Measurements from ENCODE around the gene TMCC2.

TMCC2 gene

GRCh38 chr1:205291596-205291995 lies 63.9 kb downstream of the TMCC2 start:
- DNase-seq: no peak
- Histone ChIP-seq H3K27ac (ENCODE audit: low read length) (no peak overlapping the region), H3F3A (ENCODE audit: insufficient read depth, low read length) (peaks cover 20% of the 10 kb centered on the region), H3K9me3 (replicated peaks; ENCODE audit: insufficient read depth, low read length) (no peaks in the 10 kb centered on the region), H3K79me2 (ENCODE audit: low read length) (no peaks in the 10 kb centered on the region), H3K9me2 (replicated peaks; ENCODE audit: insufficient read depth, low read length) (no peaks in the 10 kb centered on the region), H4K20me1 (ENCODE audit: insufficient read depth, low read length) (no peaks in the 10 kb centered on the region), H3K27me3 (replicated peaks; ENCODE audit: insufficient read depth, low read length) (no peaks in the 10 kb centered on the region), H3K4me1 (ENCODE audit: low read length) (peaks cover 31% of the 10 kb centered on the region), H3K4me3 (ENCODE audit: low read length) (no peak overlapping the region), H3K36me3 (replicated peaks; ENCODE audit: insufficient read depth, low read length) (no peaks in the 10 kb centered on the region), H3K9ac (ENCODE audit: low read length) (no peak overlapping the region), H3K4me2 (ENCODE audit: low read depth, low read length) (no peak overlapping the region), H2AFZ (ENCODE audit: low read length) (no peak overlapping the region)
- TF ChIP-seq EZH2phosphoT487 (IDR thresholded peaks at IDR 0.05; ENCODE audit: low read length) (no peak), EZH2 (optimal IDR thresholded peaks at IDR 0.05; ENCODE audit: low read depth, low read length) (no peak)
- TF ChIP-seq, protein P1, sequence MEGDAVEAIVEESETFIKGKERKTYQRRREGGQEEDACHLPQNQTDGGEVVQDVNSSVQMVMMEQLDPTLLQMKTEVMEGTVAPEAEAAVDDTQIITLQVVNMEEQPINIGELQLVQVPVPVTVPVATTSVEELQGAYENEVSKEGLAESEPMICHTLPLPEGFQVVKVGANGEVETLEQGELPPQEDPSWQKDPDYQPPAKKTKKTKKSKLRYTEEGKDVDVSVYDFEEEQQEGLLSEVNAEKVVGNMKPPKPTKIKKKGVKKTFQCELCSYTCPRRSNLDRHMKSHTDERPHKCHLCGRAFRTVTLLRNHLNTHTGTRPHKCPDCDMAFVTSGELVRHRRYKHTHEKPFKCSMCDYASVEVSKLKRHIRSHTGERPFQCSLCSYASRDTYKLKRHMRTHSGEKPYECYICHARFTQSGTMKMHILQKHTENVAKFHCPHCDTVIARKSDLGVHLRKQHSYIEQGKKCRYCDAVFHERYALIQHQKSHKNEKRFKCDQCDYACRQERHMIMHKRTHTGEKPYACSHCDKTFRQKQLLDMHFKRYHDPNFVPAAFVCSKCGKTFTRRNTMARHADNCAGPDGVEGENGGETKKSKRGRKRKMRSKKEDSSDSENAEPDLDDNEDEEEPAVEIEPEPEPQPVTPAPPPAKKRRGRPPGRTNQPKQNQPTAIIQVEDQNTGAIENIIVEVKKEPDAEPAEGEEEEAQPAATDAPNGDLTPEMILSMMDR (IDR thresholded peaks at IDR 0.05; ENCODE audit: low read length): no peak

DNA sequence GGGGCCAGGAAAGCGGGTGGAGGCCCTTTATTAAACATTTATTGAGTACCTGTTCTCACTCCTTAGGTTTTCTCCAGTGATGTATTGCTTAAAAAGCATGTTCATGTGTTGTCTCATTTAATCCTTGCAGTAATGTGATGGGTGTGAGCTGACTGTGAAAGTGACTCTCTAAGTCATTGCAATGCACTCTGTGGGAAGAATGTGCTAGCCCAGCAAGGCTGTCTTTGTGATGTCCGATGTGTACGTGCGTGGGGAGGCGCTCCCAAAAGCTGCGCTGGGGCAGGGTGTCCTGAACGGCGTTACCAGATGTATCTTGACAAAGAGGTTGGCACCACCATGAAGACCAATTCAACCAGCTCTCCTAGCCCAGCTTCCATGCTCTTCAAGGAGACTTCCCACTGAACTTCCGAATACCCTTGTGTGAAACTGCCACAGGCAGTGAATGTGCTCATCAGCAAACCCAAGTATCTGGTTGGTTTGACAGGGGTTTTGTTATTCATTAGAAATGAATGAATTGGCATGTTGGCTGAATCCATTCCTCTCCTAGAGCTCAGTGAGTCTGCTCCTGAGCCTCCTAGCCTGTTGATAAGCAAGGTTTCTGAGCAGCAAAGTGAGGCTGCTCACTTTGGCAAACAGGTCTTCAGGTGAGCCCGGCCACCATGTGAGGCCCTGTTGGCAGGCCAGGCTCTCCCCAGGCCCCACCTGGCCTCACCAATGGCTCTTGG lies 65.8 kb downstream of the TMCC2 start:
- TF ChIP-seq EZH2phosphoT487 (IDR thresholded peaks at IDR 0.05; ENCODE audit: low read length) (no peak), EZH2 (optimal IDR thresholded peaks at IDR 0.05; ENCODE audit: low read depth, low read length) (no peak)
- TF ChIP-seq, protein P1 (IDR thresholded peaks at IDR 0.05; ENCODE audit: low read length): no peak
- Histone ChIP-seq H3K9ac (ENCODE audit: low read length) (no peak overlapping the region), H3K9me2 (replicated peaks; ENCODE audit: insufficient read depth, low read length) (no peaks in the 10 kb centered on the region), H3K27ac (ENCODE audit: low read length) (no peak overlapping the region), H4K20me1 (ENCODE audit: insufficient read depth, low read length) (no peaks in the 10 kb centered on the region), H3K4me2 (ENCODE audit: low read depth, low read length) (no peak overlapping the region), H3F3A (ENCODE audit: insufficient read depth, low read length) (peaks cover 1% of the 10 kb centered on the region; the same call in 1 of the 2 replicates), H3K4me3 (ENCODE audit: low read length) (no peak overlapping the region), H3K79me2 (ENCODE audit: low read length) (no peaks in the 10 kb centered on the region), H3K27me3 (replicated peaks; ENCODE audit: insufficient read depth, low read length) (no peaks in the 10 kb centered on the region), H3K9me3 (replicated peaks; ENCODE audit: insufficient read depth, low read length) (no peaks in the 10 kb centered on the region), H2AFZ (ENCODE audit: low read length) (no peak overlapping the region), H3K36me3 (replicated peaks; ENCODE audit: insufficient read depth, low read length) (no peaks in the 10 kb centered on the region), H3K4me1 (ENCODE audit: low read length) (peaks cover 15% of the 10 kb centered on the region)
- DNase-seq: no peak

GRCh38 chr1:205294175-205294917 lies 66.6 kb downstream of the TMCC2 start:
- Histone ChIP-seq H3K9ac (ENCODE audit: low read length) (no peak overlapping the region), H3F3A (ENCODE audit: insufficient read depth, low read length) (no peaks in the 10 kb centered on the region), H3K9me2 (replicated peaks; ENCODE audit: insufficient read depth, low read length) (no peaks in the 10 kb centered on the region), H2AFZ (ENCODE audit: low read length) (no peak overlapping the region), H3K27me3 (replicated peaks; ENCODE audit: insufficient read depth, low read length) (no peaks in the 10 kb centered on the region), H3K36me3 (replicated peaks; ENCODE audit: insufficient read depth, low read length) (no peaks in the 10 kb centered on the region), H3K9me3 (replicated peaks; ENCODE audit: insufficient read depth, low read length) (no peaks in the 10 kb centered on the region), H4K20me1 (ENCODE audit: insufficient read depth, low read length) (no peaks in the 10 kb centered on the region), H3K27ac (ENCODE audit: low read length) (no peak overlapping the region), H3K4me2 (ENCODE audit: low read depth, low read length) (no peak overlapping the region), H3K4me3 (ENCODE audit: low read length) (no peak overlapping the region), H3K79me2 (ENCODE audit: low read length) (no peaks in the 10 kb centered on the region), H3K4me1 (ENCODE audit: low read length) (peaks cover 7% of the 10 kb centered on the region)
- TF ChIP-seq EZH2phosphoT487 (IDR thresholded peaks at IDR 0.05; ENCODE audit: low read length): no peak
- DNase-seq: no peak

DNA sequence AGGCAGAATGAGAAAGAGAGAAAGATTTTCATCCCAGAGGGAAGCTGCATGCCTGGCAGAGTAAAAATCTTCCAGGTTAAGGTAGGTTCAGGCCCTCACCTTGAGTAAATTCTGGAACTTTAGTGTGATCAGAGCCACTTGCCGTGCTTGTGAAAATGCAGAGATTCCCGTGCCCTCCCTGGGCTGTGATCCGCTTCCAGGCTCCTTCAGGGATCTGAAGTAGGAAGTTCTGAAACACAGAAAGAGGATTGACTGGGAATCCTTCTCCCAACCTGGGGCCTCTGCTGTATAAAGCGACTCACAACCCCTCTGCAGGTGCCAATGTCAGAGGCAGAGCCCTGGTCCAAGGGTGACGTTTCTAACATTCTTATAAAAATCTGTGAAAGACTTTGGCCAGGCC lies 67.2 kb downstream of the TMCC2 start:
- DNase-seq: no peak
- H3K27ac ChIP-seq (ENCODE audit: low read length): no peak overlapping the region
- H3K4me3 ChIP-seq (ENCODE audit: low read length): no peak overlapping the region
- H4K20me1 ChIP-seq (ENCODE audit: insufficient read depth, low read length): no peaks in the 10 kb centered on the region
- H3K4me1 ChIP-seq (ENCODE audit: low read length): peaks cover 7% of the 10 kb centered on the region
- no peaks in the 10 kb centered on the region for H3K9me2 ChIP-seq (replicated peaks; ENCODE audit: insufficient read depth, low read length)
- no peaks in the 10 kb centered on the region for H3K27me3 ChIP-seq (replicated peaks; ENCODE audit: insufficient read depth, low read length)
- H3K9me3 ChIP-seq (replicated peaks; ENCODE audit: insufficient read depth, low read length): no peaks in the 10 kb centered on the region
- H3K36me3 ChIP-seq (replicated peaks; ENCODE audit: insufficient read depth, low read length): no peaks in the 10 kb centered on the region
- H3F3A ChIP-seq (ENCODE audit: insufficient read depth, low read length): no peaks in the 10 kb centered on the region
- H3K79me2 ChIP-seq (ENCODE audit: low read length): no peaks in the 10 kb centered on the region
- no peak overlapping the region for H3K9ac ChIP-seq (ENCODE audit: low read length)
- TF ChIP-seq EZH2 (optimal IDR thresholded peaks at IDR 0.05; ENCODE audit: low read depth, low read length): no peak
- no peak for TF ChIP-seq EZH2phosphoT487 (IDR thresholded peaks at IDR 0.05; ENCODE audit: low read length)
- TF ChIP-seq, protein P1 (IDR thresholded peaks at IDR 0.05; ENCODE audit: low read length): no peak
- H3K4me2 ChIP-seq (ENCODE audit: low read depth, low read length): no peak overlapping the region
- H2AFZ ChIP-seq (ENCODE audit: low read length): no peak overlapping the region
